Hepatocyte (in vitro differentiated cells): Measurements from ENCODE around the gene ZMYND10.

Experiments used
- EZH2 ChIP-seq: fragments of 200-600 bp; sonication (generic); IDR thresholded peaks from 2 replicates; pipeline ENCODE4 v1.6.1; 2016; ENCODE audit warnings: antibody characterized with exemption, mild to moderate bottlenecking, borderline replicate concordance
- TF ChIP-seq, protein P1 (sequence below): fragments of 200-600 bp; sonication (generic); IDR thresholded peaks from 2 replicates; pipeline ENCODE4 v1.5.1; 2016; ENCODE audit warnings: antibody characterized with exemption, mild to moderate bottlenecking; ENCODE audit not compliant: poor library complexity

DNA sequence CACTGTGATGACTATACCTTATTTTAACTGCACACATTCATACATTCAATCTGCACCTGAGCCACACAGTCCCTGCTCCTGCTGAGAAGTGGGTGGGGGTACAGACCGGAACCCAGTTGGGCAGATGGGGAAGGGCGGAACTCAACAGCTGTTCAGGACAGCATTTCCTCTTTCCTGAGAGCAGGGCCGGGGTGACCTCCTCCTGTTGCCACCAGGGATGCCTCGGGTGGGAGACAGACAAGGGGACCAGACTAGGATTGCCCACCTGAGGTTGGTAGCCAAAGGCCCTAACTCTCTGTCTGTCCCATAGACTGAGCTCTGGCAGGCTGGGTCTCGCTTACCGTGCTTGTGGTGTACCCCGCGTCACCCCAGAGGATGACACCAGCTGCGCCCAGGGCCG, 26.9 kb downstream of the ZMYND10 start:
- TF ChIP-seq, protein P1, sequence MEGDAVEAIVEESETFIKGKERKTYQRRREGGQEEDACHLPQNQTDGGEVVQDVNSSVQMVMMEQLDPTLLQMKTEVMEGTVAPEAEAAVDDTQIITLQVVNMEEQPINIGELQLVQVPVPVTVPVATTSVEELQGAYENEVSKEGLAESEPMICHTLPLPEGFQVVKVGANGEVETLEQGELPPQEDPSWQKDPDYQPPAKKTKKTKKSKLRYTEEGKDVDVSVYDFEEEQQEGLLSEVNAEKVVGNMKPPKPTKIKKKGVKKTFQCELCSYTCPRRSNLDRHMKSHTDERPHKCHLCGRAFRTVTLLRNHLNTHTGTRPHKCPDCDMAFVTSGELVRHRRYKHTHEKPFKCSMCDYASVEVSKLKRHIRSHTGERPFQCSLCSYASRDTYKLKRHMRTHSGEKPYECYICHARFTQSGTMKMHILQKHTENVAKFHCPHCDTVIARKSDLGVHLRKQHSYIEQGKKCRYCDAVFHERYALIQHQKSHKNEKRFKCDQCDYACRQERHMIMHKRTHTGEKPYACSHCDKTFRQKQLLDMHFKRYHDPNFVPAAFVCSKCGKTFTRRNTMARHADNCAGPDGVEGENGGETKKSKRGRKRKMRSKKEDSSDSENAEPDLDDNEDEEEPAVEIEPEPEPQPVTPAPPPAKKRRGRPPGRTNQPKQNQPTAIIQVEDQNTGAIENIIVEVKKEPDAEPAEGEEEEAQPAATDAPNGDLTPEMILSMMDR: no peak
- TF ChIP-seq EZH2: no peak
